Skeletal muscle cell (primary cell): ENCODE data around the gene TRAPPC8.
"Not testable (repeated sequence)": the region's sequence is repeated elsewhere in the genome, so short reads cannot be mapped to it uniquely, and the experiment has no call there.

Experiments used
- DNase-seq: peaks from one replicate; pipeline ENCODE4 v3.0.0-alpha.2; 2010; ENCODE audit warnings: low read depth
- H3K4me3 ChIP-seq: 2 replicates; pipeline ENCODE4 v1.5.1; 2011; ENCODE audit warnings: low read depth, mild to moderate bottlenecking, control low read depth, low read length, moderate library complexity

TRAPPC8 gene

GRCh38 chr18:31809049-31809448 is 133.9 kb downstream of the TRAPPC8 start:
- H3K4me3 ChIP-seq, DNase-seq: not testable (repeated sequence)

GRCh38 chr18:31801078-31801477 is 141.8 kb downstream of the TRAPPC8 start:
- DNase-seq = no peak
- H3K4me3 ChIP-seq = no peak overlapping the region

- not testable (repeated sequence) for DNase-seq, H3K4me3 ChIP-seq
These were observed 143.7 kb downstream of the TRAPPC8 start for GRCh38 chr18:31799257-31799656.

- no peak for DNase-seq
- H3K4me3 ChIP-seq = no peak overlapping the region
These were observed 144.5 kb downstream of the TRAPPC8 start for GRCh38 chr18:31798399-31798798.

GRCh38 chr18:31795747-31796146 is 147.2 kb downstream of the TRAPPC8 start:
- H3K4me3 ChIP-seq = no peak overlapping the region
- no peak for DNase-seq

- no peak overlapping the region for H3K4me3 ChIP-seq
- DNase-seq = no peak
These were observed 149.4 kb downstream of the TRAPPC8 start for GRCh38 chr18:31793531-31793930.

- no peak for DNase-seq
- H3K4me3 ChIP-seq = no peak overlapping the region
These were observed 150.4 kb downstream of the TRAPPC8 start for GRCh38 chr18:31792580-31792911.

GRCh38 chr18:31791817-31792579 is 150.9 kb downstream of the TRAPPC8 start:
- DNase-seq = no peak
- no peak overlapping the region for H3K4me3 ChIP-seq

- no peak overlapping the region for H3K4me3 ChIP-seq
These were observed 153.5 kb downstream of the TRAPPC8 start for GRCh38 chr18:31789409-31789808.

GRCh38 chr18:31783059-31783458 is 159.9 kb downstream of the TRAPPC8 start:
- no peak for DNase-seq
- no peak overlapping the region for H3K4me3 ChIP-seq

More at GRCh38 chr18:31789409-31789808, 153.5 kb downstream of the TRAPPC8 start:
- no peak for DNase-seq
